GM21360 (cell line): ENCODE results near the gene WDR62.
A peak's percentile ranks its signal among the peaks of the same experiment; 100 is the strongest.

Experiments
- ATAC-seq: cut with Tn5 transposase; IDR thresholded peaks from one replicate; pipeline ENCODE4 v1.9.1; 2021; ENCODE audit warnings: mild to moderate bottlenecking, moderate library complexity; ENCODE audit not compliant: unreplicated experiment

WDR62 gene

GRCh38 chr19:36139473-36140303 lies 85.0 kb downstream of the WDR62 start, which contains the start of gene CAPNS1:
CAPNS1 (plus strand) TSS chr19:36140066; CDS start chr19:36141012, 946 bp downstream.
- ATAC-seq, result peak; percentile 69

GRCh38 chr19:36140304-36141038 lies 85.8 kb downstream of the WDR62 start:
- no peak for ATAC-seq

GRCh38 chr19:36141039-36141927 lies 86.6 kb downstream of the WDR62 start:
- peak; percentile 43 for ATAC-seq

- no peak for ATAC-seq
Measured at GRCh38 chr19:36142046-36142445, 87.3 kb downstream of the WDR62 start.

- ATAC-seq, result no peak
Measured at GRCh38 chr19:36142496-36142895, 87.8 kb downstream of the WDR62 start.

- no peak for ATAC-seq
Measured at GRCh38 chr19:36144624-36145023, 89.9 kb downstream of the WDR62 start.

GRCh38 chr19:36149673-36150406 lies 95.1 kb downstream of the WDR62 start:
- ATAC-seq, result no peak

GRCh38 chr19:36150586-36150985 lies 95.9 kb downstream of the WDR62 start:
- ATAC-seq, result no peak

GRCh38 chr19:36151144-36152018 lies 96.7 kb downstream of the WDR62 start:
- no peak for ATAC-seq

GRCh38 chr19:36152019-36152351 lies 97.3 kb downstream of the WDR62 start:
- no peak for ATAC-seq

- ATAC-seq, result no peak
Measured at GRCh38 chr19:36152352-36153091, 97.8 kb downstream of the WDR62 start, which contains the start of gene COX7A1. COX7A1 (minus strand) TSS chr19:36152447; CDS start chr19:36152407, 40 bp downstream.

- ATAC-seq, result no peak
Measured at GRCh38 chr19:36153126-36153525, 98.4 kb downstream of the WDR62 start.
